Superior temporal gyrus (tissue), 1 donor: ENCODE measurements around the gene EARS2.

Experiments used
- DNase-seq: peaks from one replicate; pipeline ENCODE4 v3.0.0-alpha.2; 2016; ENCODE audit errors: extremely low spot score

The EARS2 gene

DNA sequence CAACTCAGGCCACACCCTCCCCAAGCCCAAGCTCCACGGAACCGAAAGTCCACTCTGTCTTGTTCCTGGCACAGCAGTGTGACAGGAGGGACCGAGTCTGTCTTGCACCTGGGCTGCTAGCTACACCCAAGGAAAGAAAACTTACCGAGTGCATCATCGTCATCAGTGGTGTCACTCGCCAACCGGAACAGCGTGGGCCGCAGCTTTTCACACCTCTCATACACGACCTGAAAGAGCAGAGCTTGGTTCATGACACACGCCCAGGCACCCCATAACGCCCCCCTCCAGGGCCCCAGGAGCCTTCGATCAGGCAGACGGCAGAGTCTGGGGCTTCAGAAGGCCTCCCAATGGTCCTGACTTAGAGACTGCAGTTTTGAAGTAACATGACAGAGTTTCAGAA is 74.4 kb downstream of the EARS2 start:
- no peak for DNase-seq

DNA sequence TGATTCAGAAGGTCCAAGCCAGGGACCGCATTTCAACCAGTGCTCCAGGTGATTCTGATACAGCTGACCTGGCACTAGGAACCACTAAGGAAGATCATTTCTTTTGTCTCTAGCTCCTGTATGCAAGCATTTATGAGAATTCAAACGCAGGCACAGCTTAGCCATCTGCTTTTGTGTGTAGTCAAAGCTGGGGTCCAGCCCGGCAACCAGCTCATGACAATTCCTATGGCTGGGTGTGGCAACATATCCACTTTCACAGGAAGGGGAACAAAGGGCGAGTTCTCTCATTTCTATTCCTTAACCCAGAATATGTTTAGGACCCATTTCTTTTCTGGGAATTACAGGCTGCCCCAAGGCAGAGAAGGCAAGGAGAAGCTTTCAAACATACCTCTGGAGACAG is 76.9 kb downstream of the EARS2 start:
- no peak for DNase-seq

DNA sequence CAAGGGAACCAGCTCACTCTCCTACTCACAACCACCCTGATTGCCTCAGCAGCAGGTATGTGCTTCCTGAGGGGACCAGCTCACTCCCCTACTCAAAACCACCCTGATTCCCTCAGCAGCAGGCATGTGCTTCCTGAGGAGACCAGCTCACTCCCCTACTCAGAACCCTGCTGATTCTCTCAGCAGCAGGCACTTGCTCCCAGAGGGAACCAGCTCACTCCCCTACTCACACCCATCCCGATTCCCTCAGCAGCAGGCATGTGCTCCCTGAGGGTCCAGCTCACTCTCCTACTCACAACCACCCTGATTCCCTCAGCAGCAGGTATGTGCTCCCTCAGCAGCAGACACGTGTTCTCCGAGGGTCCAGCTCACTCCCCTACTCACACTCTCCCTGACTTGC is 78.0 kb downstream of the EARS2 start:
- DNase-seq = no peak

DNA sequence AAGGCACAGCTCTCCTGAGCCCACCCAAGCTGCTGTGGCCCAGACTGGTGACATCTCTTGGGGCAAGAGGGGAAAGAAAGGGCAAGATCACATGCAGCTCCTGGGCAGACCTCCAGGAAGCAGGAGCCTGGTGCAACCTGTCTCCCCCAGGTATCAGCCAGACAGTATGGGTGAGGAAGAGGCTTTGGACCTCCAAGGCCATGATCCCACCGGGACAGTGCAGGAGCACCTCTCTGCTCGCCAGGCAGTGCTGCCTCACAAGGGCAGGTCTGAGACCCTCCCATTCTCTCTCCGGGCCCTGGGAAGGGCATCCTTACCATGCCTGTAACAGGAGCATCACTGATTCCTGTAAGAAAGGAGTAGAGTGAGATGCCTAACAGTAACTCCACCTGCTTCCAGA is 78.6 kb downstream of the EARS2 start:
- no peak for DNase-seq

DNA sequence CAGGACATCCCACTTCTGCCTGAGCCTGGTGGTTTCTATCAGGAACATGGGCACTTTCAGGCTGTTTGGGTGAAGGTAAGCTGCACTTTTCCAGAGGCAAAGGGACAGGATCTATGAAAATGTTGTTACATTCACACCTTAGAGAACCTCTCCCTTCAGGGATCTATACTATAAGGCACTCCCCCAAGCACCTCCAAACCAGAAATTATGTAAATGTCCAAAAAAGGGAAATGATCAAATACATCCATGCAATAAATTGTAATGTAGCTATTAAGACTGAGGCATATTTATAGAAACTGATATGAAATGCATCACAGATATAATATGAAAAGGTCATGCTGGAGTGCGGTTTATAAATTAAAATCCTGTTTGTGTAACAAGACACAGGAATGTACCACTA is 80.9 kb downstream of the EARS2 start:
- DNase-seq = no peak
